Right kidney (tissue), 1 donor: ENCODE measurements around the gene DIPK1A.

Source experiments
- DNase-seq: peaks from one replicate; pipeline ENCODE4 v3.0.0-alpha.2; 2016

The DIPK1A gene

DNA sequence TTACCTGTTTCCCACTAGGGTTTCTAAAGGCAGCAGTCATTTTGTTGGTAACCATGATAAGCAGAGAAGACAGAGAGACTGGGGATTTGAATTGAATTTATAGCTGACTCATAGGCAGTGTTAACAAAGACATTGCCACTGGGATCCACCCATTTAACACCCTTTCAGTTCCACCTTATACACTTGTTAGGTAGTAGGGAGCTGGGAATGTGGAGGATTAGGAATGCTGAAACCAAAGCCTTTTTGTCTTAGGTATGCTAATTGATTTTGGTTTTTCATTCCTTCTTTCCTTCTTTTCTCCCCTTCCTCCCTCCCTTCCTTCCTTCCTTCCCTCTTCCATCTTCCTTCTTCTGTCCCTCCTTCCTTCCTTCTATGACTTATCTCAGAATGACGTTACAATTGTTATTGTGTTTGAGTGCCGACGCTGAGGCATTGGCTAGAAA is 168.9 kb downstream of the DIPK1A start:
- no peak for DNase-seq
